GM10847 (cell line): ENCODE results near the gene TRDMT1.

ENCODE experiments used
- POLR2A ChIP-seq: IDR thresholded peaks from 2 replicates; pipeline ENCODE4 v1.6.1; 2011; ENCODE audit not compliant: insufficient read length; ENCODE audit errors: extremely low read depth

Gene TRDMT1

GRCh38 chr10:17236468-17237148 lies 35.1 kb upstream of the TRDMT1 start:
- no peak for TF ChIP-seq POLR2A

GRCh38 chr10:17235136-17235535 lies 33.7 kb upstream of the TRDMT1 start:
- no peak for TF ChIP-seq POLR2A

GRCh38 chr10:17234431-17234945 lies 33.0 kb upstream of the TRDMT1 start:
- TF ChIP-seq POLR2A, result no peak

GRCh38 chr10:17233286-17233991 lies 32.0 kb upstream of the TRDMT1 start:
- TF ChIP-seq POLR2A, result no peak

- no peak for TF ChIP-seq POLR2A
Measured at GRCh38 chr10:17232276-17232960, 30.9 kb upstream of the TRDMT1 start.

- TF ChIP-seq POLR2A, result no peak
Measured at GRCh38 chr10:17231788-17232187, 30.3 kb upstream of the TRDMT1 start.

- TF ChIP-seq POLR2A, result peak; percentile 62
Measured at GRCh38 chr10:17229967-17230682, 28.7 kb upstream of the TRDMT1 start.

GRCh38 chr10:17229717-17229966 lies 28.2 kb upstream of the TRDMT1 start:
- TF ChIP-seq POLR2A, result peak; percentile 22

GRCh38 chr10:17229016-17229716 lies 27.7 kb upstream of the TRDMT1 start:
- peak; percentile 69 for TF ChIP-seq POLR2A

- TF ChIP-seq POLR2A, result no peak
Measured at GRCh38 chr10:17228091-17229015, 26.9 kb upstream of the TRDMT1 start, which contains the start of gene VIM. Gene VIM (plus strand): TSS chr10:17228241. CDS start chr10:17229423, 1,182 bp downstream.

- TF ChIP-seq POLR2A, result no peak
Measured at GRCh38 chr10:17227367-17228090, 26.1 kb upstream of the TRDMT1 start.

- TF ChIP-seq POLR2A, result no peak
Measured at GRCh38 chr10:17226891-17227303, 25.4 kb upstream of the TRDMT1 start.

- TF ChIP-seq POLR2A, result no peak
Measured at GRCh38 chr10:17225808-17226207, 24.3 kb upstream of the TRDMT1 start.
